A549 (cell line): Measurements from ENCODE around the gene CTSA.

Experiments used
- HDAC2 ChIP-seq: fragments of 200-600 bp; sonication (generic); IDR thresholded peaks from 2 replicates; pipeline ENCODE4 v1.6.1; 2016
- PHF8 ChIP-seq: fragments of 200-600 bp; sonication (generic); IDR thresholded peaks from 2 replicates; pipeline ENCODE4 v1.6.1; 2016; ENCODE audit warnings: low read depth, mild to moderate bottlenecking, antibody characterized with exemption, moderate library complexity, borderline replicate concordance
- POLR2A ChIP-seq: IDR thresholded peaks from 2 replicates; pipeline ENCODE4 v1.6.1; 2012; ENCODE audit warnings: mild to moderate bottlenecking, low read length
- RARB ChIP-seq: fragments of 250-450 bp; sonication (Bioruptor Pico); IDR thresholded peaks from 2 replicates; pipeline ENCODE4 v1.8.0; 2021; ENCODE audit warnings: mild to moderate bottlenecking, moderate library complexity
- ZSCAN20 ChIP-seq: fragments of 250-450 bp; sonication (Bioruptor Pico); IDR thresholded peaks from 2 replicates; pipeline ENCODE4 v1.8.0; 2022; ENCODE audit warnings: mild to moderate bottlenecking, moderate library complexity
- TF ChIP-seq, protein P1 (sequence below): IDR thresholded peaks from 2 replicates; pipeline ENCODE4 v1.6.1; 2012
- TF ChIP-seq, protein P2 (sequence below): fragments of 450-650 bp; IDR thresholded peaks from 2 replicates; pipeline ENCODE4 v1.6.1; 2014; ENCODE audit warnings: antibody characterized with exemption
- TF ChIP-seq, protein P3 (sequence below): fragments of >200 bp; sonication (Bioruptor Twin); formaldehyde crosslinking; IDR thresholded peaks from 3 replicates; pipeline ENCODE4 v1.5.1; 2016
- TF ChIP-seq, protein P4 (sequence below): fragments of 200-600 bp; sonication (generic); IDR thresholded peaks from 2 replicates; pipeline ENCODE4 v1.6.1; 2016; ENCODE audit warnings: antibody characterized with exemption, mild to moderate bottlenecking, moderate library complexity

DNA sequence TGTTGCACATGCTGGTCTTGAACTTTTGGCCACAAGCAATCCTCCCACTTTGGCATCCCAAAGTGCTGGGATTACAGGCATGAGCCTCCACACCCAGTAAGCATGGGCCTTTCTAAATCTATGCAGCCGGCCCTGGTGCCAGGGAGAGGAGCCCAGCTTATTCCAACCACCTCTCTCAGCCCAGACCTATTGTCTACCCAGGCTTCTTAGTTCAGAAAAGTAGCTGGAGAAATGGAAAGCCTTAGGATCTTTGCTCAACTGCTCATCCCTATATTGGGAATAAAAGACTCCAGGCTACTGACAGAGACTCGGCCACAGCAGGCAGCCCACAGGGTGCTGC lies 35.6 kb downstream of the CTSA start:
- TF ChIP-seq, protein P1, sequence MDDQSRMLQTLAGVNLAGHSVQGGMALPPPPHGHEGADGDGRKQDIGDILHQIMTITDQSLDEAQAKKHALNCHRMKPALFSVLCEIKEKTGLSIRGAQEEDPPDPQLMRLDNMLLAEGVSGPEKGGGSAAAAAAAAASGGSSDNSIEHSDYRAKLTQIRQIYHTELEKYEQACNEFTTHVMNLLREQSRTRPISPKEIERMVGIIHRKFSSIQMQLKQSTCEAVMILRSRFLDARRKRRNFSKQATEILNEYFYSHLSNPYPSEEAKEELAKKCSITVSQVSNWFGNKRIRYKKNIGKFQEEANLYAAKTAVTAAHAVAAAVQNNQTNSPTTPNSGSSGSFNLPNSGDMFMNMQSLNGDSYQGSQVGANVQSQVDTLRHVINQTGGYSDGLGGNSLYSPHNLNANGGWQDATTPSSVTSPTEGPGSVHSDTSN: no peak
- TF ChIP-seq HDAC2 (no peak), POLR2A (no peak), RARB (CRISPR knock-in tag) (no peak), ZSCAN20 (CRISPR knock-in tag) (no peak), PHF8 (no peak)
- TF ChIP-seq, protein P2, sequence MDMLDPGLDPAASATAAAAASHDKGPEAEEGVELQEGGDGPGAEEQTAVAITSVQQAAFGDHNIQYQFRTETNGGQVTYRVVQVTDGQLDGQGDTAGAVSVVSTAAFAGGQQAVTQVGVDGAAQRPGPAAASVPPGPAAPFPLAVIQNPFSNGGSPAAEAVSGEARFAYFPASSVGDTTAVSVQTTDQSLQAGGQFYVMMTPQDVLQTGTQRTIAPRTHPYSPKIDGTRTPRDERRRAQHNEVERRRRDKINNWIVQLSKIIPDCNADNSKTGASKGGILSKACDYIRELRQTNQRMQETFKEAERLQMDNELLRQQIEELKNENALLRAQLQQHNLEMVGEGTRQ: no peak
- TF ChIP-seq, protein P3, sequence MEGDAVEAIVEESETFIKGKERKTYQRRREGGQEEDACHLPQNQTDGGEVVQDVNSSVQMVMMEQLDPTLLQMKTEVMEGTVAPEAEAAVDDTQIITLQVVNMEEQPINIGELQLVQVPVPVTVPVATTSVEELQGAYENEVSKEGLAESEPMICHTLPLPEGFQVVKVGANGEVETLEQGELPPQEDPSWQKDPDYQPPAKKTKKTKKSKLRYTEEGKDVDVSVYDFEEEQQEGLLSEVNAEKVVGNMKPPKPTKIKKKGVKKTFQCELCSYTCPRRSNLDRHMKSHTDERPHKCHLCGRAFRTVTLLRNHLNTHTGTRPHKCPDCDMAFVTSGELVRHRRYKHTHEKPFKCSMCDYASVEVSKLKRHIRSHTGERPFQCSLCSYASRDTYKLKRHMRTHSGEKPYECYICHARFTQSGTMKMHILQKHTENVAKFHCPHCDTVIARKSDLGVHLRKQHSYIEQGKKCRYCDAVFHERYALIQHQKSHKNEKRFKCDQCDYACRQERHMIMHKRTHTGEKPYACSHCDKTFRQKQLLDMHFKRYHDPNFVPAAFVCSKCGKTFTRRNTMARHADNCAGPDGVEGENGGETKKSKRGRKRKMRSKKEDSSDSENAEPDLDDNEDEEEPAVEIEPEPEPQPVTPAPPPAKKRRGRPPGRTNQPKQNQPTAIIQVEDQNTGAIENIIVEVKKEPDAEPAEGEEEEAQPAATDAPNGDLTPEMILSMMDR: no peak
- TF ChIP-seq, protein P4, sequence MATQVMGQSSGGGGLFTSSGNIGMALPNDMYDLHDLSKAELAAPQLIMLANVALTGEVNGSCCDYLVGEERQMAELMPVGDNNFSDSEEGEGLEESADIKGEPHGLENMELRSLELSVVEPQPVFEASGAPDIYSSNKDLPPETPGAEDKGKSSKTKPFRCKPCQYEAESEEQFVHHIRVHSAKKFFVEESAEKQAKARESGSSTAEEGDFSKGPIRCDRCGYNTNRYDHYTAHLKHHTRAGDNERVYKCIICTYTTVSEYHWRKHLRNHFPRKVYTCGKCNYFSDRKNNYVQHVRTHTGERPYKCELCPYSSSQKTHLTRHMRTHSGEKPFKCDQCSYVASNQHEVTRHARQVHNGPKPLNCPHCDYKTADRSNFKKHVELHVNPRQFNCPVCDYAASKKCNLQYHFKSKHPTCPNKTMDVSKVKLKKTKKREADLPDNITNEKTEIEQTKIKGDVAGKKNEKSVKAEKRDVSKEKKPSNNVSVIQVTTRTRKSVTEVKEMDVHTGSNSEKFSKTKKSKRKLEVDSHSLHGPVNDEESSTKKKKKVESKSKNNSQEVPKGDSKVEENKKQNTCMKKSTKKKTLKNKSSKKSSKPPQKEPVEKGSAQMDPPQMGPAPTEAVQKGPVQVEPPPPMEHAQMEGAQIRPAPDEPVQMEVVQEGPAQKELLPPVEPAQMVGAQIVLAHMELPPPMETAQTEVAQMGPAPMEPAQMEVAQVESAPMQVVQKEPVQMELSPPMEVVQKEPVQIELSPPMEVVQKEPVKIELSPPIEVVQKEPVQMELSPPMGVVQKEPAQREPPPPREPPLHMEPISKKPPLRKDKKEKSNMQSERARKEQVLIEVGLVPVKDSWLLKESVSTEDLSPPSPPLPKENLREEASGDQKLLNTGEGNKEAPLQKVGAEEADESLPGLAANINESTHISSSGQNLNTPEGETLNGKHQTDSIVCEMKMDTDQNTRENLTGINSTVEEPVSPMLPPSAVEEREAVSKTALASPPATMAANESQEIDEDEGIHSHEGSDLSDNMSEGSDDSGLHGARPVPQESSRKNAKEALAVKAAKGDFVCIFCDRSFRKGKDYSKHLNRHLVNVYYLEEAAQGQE: no peak
